ENCODE measurements around the gene SKI.

- TF ChIP-seq CTCF (IDR thresholded peaks at IDR 0.05; ENCODE audit: insufficient read depth, low read depth, low read length) (no peak), EZH2 (IDR thresholded peaks at IDR 0.05; ENCODE audit: insufficient read depth, low read length) (no peak)
Measured at GRCh38 chr1:2197707-2198165, 30.4 kb upstream of the SKI start.

Data from astrocyte (in vitro differentiated cells and primary cell).